Measurements from ENCODE around the gene RBM33.

RBM33 gene

DNA sequence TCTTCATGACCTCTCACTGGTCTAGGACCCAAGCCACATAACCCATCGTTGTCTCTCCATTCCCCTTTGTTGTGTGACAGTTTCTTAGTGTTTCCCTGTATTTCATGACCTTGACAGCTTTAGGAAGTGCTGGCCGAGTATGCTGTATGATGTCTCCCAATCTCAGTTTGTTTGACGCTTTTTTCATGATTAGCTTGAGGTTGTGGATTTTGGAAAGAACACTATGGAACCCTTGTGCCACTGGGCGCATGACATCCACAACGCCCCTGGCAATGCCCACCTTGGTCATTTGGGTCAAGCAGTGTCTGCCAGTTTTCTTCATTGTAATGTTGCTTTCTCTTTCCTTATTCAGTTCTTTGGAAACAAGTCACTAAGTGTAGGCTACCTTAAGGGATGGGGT is 52.3 kb downstream of the RBM33 start:
- no peak for DNase-seq

DNA sequence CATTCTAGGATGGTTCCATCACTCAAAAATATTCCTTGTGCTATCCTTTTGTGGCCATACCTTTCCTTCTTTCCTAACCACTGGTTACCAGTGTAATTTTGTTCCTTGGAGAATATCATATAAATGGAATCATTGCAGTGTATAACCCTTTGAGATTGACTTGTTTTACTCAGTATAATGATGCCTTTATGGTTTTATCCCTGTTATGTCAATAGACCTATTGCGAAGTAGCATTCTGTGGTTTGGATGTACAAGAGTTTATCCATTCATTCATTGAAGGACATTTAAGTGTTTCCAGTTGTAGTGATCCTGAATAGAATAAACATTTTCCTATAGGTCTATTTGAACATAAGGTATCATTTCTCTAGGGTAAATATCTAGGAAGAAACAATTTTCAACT is 54.2 kb downstream of the RBM33 start:
- DNase-seq, result no peak

DNA sequence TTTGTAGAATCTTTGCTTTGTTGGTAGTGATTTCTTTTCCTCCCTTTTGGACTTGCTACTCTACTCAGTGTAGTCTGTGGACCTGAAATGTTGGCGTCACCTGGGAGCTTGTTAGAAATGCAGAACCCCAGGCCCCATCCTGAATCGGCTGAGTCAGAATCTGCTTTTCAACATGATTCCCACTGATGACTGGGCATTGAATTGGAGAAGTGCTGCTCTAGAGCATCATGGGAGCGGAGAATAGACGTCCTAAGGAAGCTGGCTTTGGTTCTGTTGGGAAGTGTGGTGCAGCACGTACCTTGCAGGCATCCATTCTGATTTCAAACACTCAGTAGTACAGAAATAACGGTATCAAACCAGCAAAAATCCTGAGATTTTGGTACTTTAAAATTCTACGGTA is 54.7 kb downstream of the RBM33 start:
- no peak for DNase-seq

DNA sequence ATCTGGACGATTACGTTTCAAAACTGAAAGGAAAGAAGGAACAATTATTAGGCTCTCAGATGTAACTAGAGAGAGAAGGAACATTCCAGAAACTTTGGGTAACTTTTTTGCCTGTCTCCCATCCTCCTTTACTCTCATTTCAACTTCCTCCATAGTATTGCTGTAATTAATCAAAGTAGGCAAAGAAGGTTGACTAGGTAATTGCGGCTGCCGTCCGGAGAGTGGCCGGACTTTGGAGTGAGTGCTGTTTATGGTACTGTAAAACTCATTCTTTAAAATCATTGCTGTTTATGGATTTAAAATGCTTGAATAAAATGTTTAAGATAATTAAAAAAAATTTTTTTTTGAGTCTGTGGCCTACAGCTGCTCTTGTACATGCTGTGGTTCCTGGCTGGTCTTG is 56.4 kb downstream of the RBM33 start:
- DNase-seq, result no peak

DNA sequence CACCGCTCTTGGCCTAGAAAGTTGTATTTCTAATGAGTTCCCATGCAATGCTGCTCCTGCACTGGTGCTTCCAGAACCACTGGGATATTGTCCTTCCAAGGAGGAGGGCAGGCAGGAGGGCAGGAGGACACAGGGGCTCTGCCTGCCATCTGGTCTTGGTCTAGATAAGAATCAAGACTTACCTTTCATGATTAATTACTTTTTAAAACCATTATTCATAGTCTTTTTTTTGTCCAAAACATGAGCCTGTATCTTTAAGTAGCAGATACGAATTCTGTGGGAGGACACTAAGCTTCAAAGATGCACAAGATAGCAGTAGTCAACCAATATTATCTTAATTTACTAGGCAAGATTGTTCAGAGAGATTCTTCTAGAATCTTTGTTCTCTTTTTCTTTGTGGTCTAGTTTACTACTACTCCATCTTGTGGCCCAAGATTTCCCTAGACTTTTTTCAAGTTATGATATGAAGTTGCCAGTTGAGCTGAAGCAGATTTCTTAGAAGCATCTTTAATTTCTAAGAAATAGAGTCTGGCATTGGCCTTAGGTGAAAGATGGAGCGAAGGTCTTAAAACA is 57.6 kb downstream of the RBM33 start:
- peak; percentile 49 for DNase-seq

DNA sequence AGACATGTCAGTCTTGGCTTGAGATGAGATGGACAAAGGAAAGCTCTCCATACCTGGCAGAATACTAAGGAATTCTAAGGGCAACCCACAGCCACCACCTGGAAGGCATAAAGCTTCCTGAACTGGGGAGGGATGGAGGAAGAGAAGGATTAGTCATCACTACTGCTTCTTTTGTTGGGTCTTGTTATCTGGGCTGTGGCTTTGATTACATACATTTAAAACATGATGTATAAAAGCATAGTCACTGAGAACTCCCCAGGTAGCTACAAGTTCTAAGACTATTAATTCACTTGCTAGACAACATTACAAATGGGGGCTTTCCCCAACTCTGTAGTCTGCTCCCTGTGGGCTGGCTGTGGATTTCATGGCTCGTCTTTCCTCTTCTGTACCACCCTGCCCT is 58.2 kb downstream of the RBM33 start:
- no peak for DNase-seq

DNA sequence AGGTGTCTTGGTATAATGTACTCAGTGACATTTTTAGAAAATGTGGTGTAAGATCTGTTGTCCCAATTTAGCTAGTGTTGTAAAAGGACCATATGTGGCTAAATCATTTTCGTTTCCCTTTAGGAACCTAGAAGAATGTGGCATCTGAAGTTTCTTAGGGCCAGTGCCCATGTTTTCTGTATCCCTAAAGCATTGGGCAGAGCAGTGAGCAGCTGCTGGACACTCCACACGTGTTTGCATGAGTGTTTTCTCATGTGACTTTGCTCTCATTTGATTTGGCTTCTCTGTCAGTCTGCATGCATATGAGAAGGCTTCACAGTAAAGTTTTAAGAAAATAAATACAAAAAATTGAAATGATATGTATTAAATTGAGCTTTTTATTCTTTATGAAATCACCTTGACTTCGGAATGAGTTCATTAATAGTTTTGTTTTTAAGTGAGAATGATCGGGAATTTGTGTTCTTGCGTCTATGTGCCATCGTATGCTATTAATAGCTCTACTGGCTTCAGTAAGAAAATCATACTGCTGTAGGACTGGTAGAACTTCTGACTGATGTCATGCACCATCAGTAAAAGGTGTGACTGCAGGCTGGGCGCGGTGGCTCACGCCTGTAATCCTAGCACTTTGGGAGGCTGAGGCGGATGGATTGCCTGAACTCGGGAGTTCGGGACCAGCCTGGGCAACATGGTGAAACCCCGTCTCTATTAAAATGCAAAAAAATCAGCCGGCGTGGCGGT is 61.3 kb downstream of the RBM33 start:
- no peak for DNase-seq

DNA sequence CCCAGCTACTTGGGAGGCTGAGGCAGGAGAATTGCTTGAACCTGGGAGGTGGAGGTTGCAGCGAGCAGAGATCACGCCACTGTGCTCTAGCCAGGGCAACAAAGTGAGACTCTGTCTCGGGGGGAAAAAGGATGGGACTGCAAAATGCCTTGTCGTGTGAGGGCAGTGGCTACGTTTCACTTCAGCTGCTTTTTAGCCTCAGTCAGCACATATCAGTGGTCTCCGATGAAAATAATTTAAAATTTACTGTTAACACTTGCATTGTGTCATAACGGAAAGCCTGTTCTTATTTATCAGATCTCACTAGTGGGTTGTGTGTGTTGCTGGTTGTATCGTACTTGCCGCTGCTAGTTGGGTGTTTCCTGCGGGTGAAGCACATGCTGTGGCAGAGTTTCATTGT is 61.9 kb downstream of the RBM33 start:
- no peak for DNase-seq

DNA sequence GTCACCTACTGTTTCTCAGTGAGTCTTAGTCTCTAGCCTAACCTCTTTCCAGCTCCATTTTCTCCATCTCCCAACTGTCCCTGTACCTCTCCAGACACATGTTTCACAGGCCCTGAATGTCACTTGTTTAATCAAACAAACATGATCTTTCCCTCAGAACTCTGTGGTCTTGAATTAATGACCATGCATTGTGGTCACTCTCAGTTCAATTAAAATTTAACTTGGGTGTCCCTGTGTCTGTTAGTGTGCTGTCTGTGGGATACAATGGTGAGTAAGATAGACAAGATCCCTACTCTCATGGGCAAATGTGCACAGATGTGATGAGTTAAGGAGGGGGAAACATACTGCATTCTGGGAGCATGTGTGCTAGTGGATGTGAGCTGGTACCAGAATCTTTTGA is 65.0 kb downstream of the RBM33 start:
- DNase-seq, result no peak

DNA sequence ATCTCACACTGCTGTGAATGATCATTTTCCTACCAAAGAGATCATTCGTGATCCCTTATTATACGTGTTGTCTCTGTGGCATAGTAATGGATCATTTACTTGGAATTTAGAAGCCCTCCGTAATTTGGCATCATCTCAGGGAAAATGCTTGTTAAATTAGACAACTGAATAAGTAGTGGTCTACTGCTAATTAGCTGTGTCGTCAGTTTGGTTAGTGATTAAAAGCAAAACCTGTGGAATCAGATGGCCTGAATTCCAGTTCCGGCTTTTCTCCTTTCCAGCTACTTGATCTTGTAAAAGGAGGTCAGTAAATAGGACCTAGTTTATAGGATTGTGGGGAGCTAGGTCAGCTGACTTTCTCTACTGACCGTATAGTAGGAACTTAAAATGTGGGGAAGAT is 65.6 kb downstream of the RBM33 start:
- no peak for DNase-seq

DNA sequence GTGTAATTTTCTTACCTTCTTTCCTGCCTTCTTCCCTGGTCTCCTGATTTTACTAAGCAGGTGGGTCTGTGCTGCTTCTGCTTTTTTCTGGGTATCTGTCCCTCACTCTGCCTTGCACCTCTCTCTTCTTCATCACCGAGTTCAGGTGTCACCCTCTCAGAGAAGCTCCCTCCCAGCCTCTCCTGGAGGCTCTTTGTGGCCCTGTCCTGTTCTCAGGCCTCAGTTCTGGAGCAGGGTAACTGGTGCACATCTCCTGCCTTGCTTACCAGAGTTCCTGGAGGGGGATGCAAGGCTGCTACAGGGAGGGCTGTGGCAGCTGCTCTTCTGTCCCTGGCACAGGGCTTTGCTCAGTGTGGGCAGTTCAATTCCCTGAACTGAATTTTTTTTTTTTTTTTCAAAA is 66.1 kb downstream of the RBM33 start:
- DNase-seq, result no peak

DNA sequence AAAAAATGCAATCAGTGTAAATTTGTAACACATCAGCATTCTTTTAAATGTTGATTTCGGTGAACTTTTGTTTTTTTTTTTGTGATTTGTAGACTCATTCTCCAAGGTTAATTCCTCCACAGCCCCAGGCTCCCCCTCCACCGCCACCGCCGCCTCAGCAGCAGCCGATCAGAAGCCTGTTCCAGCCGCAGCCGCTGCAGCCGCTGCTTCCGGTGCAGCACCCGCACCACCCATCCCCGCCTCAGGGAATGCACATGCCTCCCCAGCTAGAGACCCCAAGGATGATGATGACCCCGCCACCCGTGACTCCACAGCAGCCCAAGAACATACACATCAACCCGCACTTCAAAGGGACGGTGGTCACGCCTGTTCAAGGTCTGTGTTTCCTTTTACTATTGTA is 66.6 kb downstream of the RBM33 start:
- DNase-seq, result no peak

DNA sequence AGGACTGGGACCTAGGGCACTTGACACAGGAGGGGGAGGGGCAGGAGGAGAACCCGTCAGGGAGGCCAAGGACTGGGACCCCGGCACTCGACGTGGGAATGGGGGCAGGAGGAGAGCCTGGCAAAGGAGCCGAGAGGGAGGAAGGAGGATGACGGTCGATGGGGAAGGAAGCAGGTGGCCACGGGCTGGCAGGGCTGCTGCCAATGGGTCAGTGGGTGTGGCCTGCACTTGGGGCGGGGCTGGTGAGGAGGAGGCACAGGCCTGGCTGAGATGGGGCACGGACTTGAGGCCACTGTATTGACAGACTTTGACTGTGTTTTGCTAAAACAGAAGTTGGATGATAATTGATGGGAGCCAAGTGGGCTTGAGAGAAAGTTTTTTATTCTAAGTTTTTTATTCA is 68.9 kb downstream of the RBM33 start:
- DNase-seq, result peak; percentile 42

DNA sequence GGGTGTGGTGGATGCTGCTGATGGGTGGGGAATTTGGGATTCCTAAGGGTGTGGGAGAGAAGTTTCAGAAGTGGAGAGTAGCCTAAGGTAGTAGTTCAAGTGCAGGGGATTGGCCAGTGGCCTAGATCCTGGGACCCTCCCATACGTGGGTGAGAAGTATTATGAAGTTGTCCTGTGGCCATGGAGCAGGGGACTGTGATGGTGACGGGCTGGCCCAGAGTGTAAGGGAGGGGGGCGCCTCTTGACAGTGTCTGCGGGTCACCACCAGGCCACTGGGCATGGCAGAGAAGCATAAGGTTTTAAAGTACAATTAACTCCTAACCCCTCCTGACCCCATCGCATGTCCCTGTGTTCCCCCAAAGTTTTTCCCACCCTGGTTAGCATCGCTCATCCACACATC is 70.2 kb downstream of the RBM33 start:
- DNase-seq, result no peak

DNA sequence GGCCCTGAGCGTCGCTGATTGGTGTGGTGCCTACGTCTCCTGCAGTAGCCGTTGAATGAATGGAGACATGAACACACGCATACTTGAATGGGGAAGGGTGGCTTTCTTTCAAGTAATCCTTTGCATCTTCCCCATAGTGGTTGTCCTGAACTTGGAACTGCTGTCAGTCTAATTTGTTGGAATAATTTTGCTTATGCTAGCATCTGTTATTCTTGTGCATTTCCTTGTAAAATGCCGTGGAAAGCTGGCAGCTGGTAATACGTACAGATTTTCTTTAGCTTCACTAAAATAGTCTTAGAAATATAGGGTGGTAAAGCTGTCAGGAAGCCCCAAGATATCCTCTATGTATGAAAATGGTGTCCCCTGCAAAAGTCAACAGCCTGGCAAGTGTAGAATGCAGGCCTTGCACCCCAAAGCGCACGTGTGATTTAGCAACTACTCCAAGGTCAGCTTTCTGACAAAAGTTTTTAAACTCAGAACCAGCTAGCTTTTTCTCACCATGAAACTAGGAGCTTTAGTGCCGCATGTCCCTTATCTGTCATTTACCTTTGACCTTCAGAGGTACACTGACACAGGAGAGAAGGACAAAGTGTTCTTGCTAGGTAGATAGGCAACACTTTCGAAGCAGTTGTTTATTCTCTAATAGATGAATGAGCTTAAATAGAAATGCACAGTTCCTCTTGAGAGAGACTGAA is 70.8 kb downstream of the RBM33 start:
- no peak for DNase-seq

DNA sequence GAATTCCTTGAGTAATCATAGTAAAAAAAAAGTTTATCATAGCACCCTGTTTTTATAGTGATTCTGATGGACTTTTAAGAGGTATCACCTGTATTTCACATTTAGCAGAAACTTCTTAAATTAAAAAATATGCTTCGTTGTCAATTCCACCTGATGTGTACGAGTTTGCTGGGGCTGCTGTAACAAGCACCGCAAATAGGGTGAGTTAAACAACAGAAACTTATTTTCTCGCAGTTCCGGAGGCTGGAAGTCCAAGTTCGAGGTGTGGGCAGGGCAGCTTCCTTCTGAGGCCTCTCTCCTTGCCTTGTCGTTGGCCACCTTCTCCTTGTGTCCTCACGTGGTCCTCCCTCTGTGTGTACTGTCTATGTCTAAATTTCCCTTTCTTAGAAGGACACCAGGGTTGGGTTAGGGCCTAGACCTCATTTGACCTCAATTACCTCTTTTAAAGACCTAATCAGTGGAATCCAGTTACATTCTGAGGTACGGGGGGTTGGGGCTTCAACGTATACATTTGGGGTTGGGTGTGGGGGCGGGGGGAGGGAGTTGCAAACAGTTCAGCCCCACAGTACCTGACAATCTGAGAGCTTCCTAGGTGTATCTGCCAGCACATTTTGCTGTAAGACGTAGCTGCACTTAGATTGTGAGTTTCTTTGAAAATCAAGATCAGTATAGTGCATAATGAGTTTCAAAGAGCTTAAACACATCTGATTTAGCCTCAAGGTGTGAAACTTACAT is 72.7 kb downstream of the RBM33 start:
- DNase-seq, result no peak

DNA sequence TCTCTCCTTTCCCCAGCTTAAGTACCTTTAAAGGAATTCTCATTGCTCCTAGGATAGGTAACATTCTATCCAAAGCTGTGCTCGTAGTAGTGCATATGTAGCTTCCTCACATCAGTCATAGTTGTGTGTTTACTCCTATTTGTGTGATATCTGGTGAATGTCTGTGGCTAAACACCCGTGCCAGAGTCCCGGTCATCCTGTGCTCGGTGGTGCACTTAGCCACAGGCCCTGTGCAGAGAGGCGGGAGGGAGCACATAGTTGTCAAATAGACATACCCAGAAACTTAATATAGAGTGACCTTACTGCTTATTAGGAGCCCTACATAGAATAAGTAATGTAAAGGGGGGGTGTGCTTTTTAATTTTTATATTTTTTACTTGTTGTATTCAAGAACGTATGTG is 76.6 kb downstream of the RBM33 start:
- DNase-seq, result no peak

DNA sequence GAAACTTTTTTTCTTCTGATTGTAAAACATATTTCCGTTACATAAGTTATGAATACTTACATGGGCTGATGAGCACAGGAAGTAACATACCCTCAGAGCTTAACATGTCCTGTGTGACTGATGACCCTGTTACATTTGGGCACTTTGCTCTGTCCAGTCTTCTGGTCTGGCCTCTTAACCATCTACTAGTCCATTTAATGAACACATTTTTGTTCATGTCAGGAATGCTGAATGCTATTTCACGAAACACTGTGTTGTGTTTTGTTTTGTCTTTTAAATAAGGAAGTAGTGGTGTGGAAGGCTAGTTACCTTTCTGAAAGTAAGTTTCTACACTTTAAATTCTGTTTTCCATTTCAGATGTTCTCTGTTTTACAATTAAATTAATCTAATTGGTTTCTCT is 77.7 kb downstream of the RBM33 start:
- no peak for DNase-seq

DNA sequence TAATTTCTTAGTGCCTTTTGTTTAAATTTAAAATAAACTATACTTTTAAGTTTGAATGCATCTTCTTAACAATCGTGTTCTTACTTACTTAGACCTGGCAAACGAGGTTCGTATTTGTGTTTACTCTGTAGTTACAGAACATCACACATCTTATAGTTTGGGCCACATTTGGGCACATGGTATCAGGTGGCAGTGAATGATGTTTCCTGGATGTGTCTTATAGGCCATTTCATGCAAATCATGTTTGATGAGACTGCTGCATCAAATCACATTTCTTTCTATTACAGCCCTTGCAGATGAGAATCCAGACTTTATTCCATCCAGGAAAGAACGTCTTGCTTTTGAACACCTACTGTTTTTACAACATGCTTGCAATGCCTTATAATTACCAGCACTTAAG is 78.5 kb downstream of the RBM33 start:
- DNase-seq, result no peak

DNA sequence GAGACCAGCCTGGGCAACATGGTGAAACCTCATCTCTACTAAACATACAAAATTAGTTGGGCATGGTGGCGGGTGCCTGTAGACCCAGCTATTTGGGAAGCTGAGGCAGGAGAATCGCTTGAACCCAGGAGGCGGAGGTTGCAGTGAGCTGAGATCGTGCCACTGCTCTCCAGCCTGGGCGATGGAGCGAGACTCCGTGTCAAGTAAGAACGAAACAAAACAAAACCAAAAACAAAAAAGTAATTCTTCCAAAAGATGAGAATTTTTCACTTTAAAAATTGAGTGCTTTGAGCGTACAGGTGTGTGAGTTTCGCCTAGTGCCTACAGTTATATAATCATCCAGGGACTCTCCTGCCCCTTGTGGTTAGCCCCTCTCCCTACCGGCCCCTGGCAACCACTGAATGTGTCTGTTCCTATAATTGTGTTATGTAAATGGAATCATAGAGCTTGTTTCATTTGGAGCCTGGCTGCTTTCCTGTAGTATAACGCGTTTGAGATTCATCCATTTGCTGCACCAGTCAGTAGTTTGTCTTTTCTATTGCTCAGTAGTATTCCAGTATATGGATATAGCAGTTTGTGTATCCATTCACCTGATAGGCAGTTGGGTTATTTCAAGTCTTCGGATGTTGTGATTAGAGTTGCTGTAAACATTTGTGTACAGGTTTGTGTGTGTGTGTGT is 80.0 kb downstream of the RBM33 start:
- peak; percentile 10 for DNase-seq

DNA sequence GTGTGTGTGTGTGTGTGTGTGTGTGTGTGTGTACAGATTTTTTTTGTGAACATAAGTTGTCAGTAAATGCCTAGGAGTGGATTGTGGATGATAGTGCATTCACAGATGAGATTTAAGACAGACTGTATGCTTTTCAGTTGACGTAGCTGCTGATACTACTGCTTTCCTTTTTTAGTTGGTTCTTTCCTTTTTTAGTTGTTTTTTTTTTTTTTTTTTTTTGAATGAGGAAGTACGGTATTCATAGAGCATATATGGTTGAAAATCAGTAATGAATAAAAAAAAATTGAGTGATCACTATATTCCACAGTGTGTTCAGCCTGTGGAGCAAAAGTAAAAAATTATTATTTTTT is 80.5 kb downstream of the RBM33 start:
- DNase-seq, result no peak

DNA sequence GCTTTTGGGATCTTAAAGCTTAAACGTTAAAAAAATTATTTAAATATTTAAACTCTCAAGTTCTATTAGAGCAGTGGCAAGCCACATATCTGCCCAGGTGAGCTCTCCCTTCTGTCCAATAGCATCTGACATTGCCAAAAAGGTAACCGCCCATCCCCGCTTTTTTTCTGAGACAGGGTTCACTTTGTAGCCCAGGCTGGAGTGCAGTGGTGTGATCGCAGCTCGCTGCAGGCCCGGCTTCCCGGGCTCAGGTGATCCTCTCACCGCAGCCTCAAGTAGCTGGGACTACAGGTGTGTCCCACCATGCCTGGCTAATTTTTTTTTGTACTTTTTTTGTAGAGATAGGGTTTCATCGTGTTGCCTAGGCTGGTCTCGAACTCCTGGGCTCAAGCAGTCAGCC is 83.2 kb downstream of the RBM33 start:
- DNase-seq, result no peak

DNA sequence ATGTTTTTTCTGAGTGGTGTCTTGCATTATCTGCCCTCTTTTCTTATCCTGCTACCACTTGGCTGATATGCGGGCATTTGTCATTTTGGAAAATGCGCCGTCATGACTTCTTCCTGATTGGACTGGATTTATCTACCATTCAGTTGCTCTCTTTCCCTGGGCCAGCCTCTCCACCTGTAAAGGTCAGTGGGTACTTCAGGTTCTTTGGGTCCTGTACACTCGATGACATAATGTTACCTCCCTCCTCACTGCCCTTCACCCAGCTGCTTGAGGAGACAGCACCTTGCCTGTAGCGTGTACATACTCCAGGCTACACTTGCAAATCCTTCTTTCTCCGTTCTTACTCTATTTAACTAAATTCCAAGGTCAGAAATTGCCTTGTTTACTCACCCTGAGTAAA is 83.7 kb downstream of the RBM33 start:
- DNase-seq, result no peak

Data from hematopoietic multipotent progenitor cell treated with erythropoietin and hydrocortisone succinate and interleukin-3 and kit ligand, for 8 days (in vitro differentiated cells).